HEK293 (cell line): ENCODE results near the gene KCNS3.

ENCODE experiments used
- CTCF ChIA-PET: fragments of 350-600 bp; formaldehyde crosslinking; extraction: SDS; loops from one replicate; lab custom pipeline; 2021; ENCODE audit warnings: antibody characterized with exemption; lab: Yijun Ruan, JAX
- POLR2A ChIA-PET: fragments of 300-600 bp; formaldehyde crosslinking; extraction: SDS; loops from one replicate; lab custom pipeline; 2020; ENCODE audit warnings: antibody characterized with exemption, inconsistent platforms; lab: Yijun Ruan, JAX
- H3K27ac ChIP-seq: fragments of 200-500 bp; sonication (Bioruptor generic); 2 replicates; pipeline ENCODE4 v1.5.1; 2014; ENCODE audit warnings: low read depth, low read length, control low read depth, inconsistent platforms; ENCODE audit errors: extremely low read depth
- H3K36me3 ChIP-seq, 2 experiments: fragments of 200-500 bp in 1 of 2; sonication (Bioruptor generic) in 1 of 2; 1 replicate in 1 of 2; 2 replicates in 1 of 2; pipeline ENCODE4 v1.5.1; 2014 to 2017; ENCODE audit warnings: inconsistent platforms in 2 of 2, low read length in 2 of 2; ENCODE audit not compliant: control insufficient read depth in 2 of 2, insufficient read depth in 1 of 2
- H3K4me1 ChIP-seq: fragments of 200-500 bp; sonication (Bioruptor generic); 2 replicates; pipeline ENCODE4 v1.5.1; 2014; ENCODE audit warnings: mild to moderate bottlenecking, low read length, inconsistent platforms; ENCODE audit not compliant: control insufficient read depth, insufficient read depth
- H3K4me3 ChIP-seq: 2 replicates; pipeline ENCODE4 v1.5.1; 2011; ENCODE audit warnings: low read depth, mild to moderate bottlenecking, control low read depth, low read length, moderate library complexity
- H3K9me3 ChIP-seq: fragments of 200-500 bp; sonication (Bioruptor generic); 2 replicates; pipeline ENCODE4 v1.5.1; 2014; ENCODE audit warnings: low read depth, low read length, inconsistent platforms; ENCODE audit not compliant: control insufficient read depth, insufficient read depth
- CTCF ChIP-seq: fragments of 450-650 bp; formaldehyde crosslinking; IDR thresholded peaks from 2 replicates; pipeline ENCODE4 v1.5.1; 2016; ENCODE audit warnings: missing biosample characterization, missing genetic modification characterization
- GFI1B ChIP-seq: fragments of 450-650 bp; formaldehyde crosslinking; IDR thresholded peaks from 2 replicates; pipeline ENCODE4 v1.5.1; 2016; ENCODE audit warnings: missing biosample characterization, missing genetic modification characterization
- GLI4 ChIP-seq: fragments of 450-650 bp; formaldehyde crosslinking; IDR thresholded peaks from 2 replicates; pipeline ENCODE4 v1.5.1; 2016; ENCODE audit warnings: missing biosample characterization, missing genetic modification characterization
- HOXA7 ChIP-seq: sonication (generic); formaldehyde crosslinking; IDR thresholded peaks from 2 replicates; pipeline ENCODE4 v1.8.1; 2022; ENCODE audit warnings: missing genetic modification reagents, borderline replicate concordance
- HOXC10 ChIP-seq: sonication (generic); formaldehyde crosslinking; IDR thresholded peaks from 2 replicates; pipeline ENCODE4 v1.8.1; 2023; ENCODE audit warnings: mild to moderate bottlenecking, missing genetic modification reagents
- KLF9 ChIP-seq: fragments of 450-650 bp; formaldehyde crosslinking; IDR thresholded peaks from 2 replicates; pipeline ENCODE4 v1.5.1; 2016; ENCODE audit warnings: missing biosample characterization, missing genetic modification characterization, low read depth
- MEIS1 ChIP-seq: sonication (generic); formaldehyde crosslinking; IDR thresholded peaks from 2 replicates; pipeline ENCODE4 v1.8.1; 2022; ENCODE audit warnings: missing genetic modification reagents, mild to moderate bottlenecking, borderline replicate concordance
- PRDM1 ChIP-seq: fragments of 450-650 bp; formaldehyde crosslinking; IDR thresholded peaks from 2 replicates; pipeline ENCODE4; 2016; ENCODE audit warnings: missing biosample characterization, missing genetic modification characterization
- ZNF221 ChIP-seq: fragments of 450-650 bp; formaldehyde crosslinking; IDR thresholded peaks from 2 replicates; pipeline ENCODE4 v1.5.1; 2017; ENCODE audit warnings: missing biosample characterization, missing genetic modification characterization, borderline replicate concordance
- ZNF24 ChIP-seq: fragments of 450-650 bp; formaldehyde crosslinking; IDR thresholded peaks from 2 replicates; pipeline ENCODE4 v1.5.1; 2016; ENCODE audit warnings: missing biosample characterization, missing genetic modification characterization
- ZNF274 ChIP-seq, 2 experiments: fragments of 200-500 bp in 1 of 2; fragments of 450-650 bp in 1 of 2; sonication (Bioruptor generic) in 1 of 2; formaldehyde crosslinking in 1 of 2; IDR thresholded peaks; 2 replicates each; pipeline versions ENCODE4 v1.5.1 to v1.6.1; 2014 to 2016; ENCODE audit warnings: borderline replicate concordance in 1 of 2, inconsistent platforms in 1 of 2, low read length in 1 of 2, missing biosample characterization in 1 of 2, missing genetic modification characterization in 1 of 2
- ZNF302 ChIP-seq: fragments of 450-650 bp; formaldehyde crosslinking; IDR thresholded peaks from 2 replicates; pipeline ENCODE4 v1.5.1; 2016; ENCODE audit warnings: missing biosample characterization, missing genetic modification characterization, low read depth
- ZNF335 ChIP-seq: fragments of 450-650 bp; formaldehyde crosslinking; conservative IDR thresholded peaks from 2 replicates; pipeline ENCODE4 v1.5.1; 2016; ENCODE audit warnings: missing biosample characterization, missing genetic modification characterization
- ZNF362 ChIP-seq: fragments of 450-650 bp; formaldehyde crosslinking; IDR thresholded peaks from 2 replicates; pipeline ENCODE4 v1.5.1; 2016; ENCODE audit warnings: missing biosample characterization, missing genetic modification characterization
- ZNF366 ChIP-seq: fragments of 450-650 bp; formaldehyde crosslinking; conservative IDR thresholded peaks from 2 replicates; pipeline ENCODE4 v1.5.1; 2016; ENCODE audit warnings: missing biosample characterization, missing genetic modification characterization
- ZNF449 ChIP-seq: fragments of 450-650 bp; formaldehyde crosslinking; IDR thresholded peaks from 2 replicates; pipeline ENCODE4 v1.5.1; 2017; ENCODE audit warnings: missing biosample characterization, mild to moderate bottlenecking, missing genetic modification characterization, moderate library complexity
- ZNF473 ChIP-seq: fragments of 450-650 bp; formaldehyde crosslinking; IDR thresholded peaks from 2 replicates; pipeline ENCODE4 v1.5.1; 2017; ENCODE audit warnings: missing biosample characterization, missing genetic modification characterization
- ZNF544 ChIP-seq: fragments of 450-650 bp; formaldehyde crosslinking; IDR thresholded peaks from 2 replicates; pipeline ENCODE4 v1.5.0; 2017; ENCODE audit warnings: missing biosample characterization, missing genetic modification characterization
- ZNF621 ChIP-seq: fragments of 450-650 bp; formaldehyde crosslinking; IDR thresholded peaks from 2 replicates; pipeline ENCODE4 v1.5.1; 2017; ENCODE audit warnings: missing biosample characterization, missing genetic modification characterization
- ZNF658 ChIP-seq: fragments of 450-650 bp; formaldehyde crosslinking; IDR thresholded peaks from 2 replicates; pipeline ENCODE4; 2016; ENCODE audit warnings: missing biosample characterization, missing genetic modification characterization
- ZNF76 ChIP-seq: fragments of 450-650 bp; formaldehyde crosslinking; IDR thresholded peaks from 2 replicates; pipeline ENCODE4; 2016; ENCODE audit warnings: low read depth, missing biosample characterization, missing genetic modification characterization, borderline replicate concordance
- ZSCAN30 ChIP-seq: fragments of 450-650 bp; IDR thresholded peaks from 2 replicates; pipeline ENCODE4 v1.5.1; 2018; ENCODE audit warnings: missing biosample characterization, mild to moderate bottlenecking, missing genetic modification characterization, moderate library complexity
- TF ChIP-seq, protein P1 (sequence below): fragments of 450-650 bp; formaldehyde crosslinking; IDR thresholded peaks from 2 replicates; pipeline ENCODE4 v1.5.1; 2017; ENCODE audit warnings: missing biosample characterization, missing genetic modification characterization
- TF ChIP-seq, protein P2 (sequence below): fragments of 450-650 bp; formaldehyde crosslinking; IDR thresholded peaks from 2 replicates; pipeline ENCODE4 v1.5.1; 2016; ENCODE audit warnings: missing biosample characterization, missing genetic modification characterization, borderline replicate concordance

The KCNS3 gene

GRCh38 chr2:17894556-17894955 is 16.1 kb downstream of the KCNS3 start (continued):
- TF ChIP-seq ZNF449 (no peak), ZNF544 (no peak), ZNF473 (tag by site-specific recombination) (no peak), ZNF621 (tag by site-specific recombination) (no peak), MEIS1 (CRISPR knock-in tag) (no peak), ZNF24 (no peak), ZNF362 (no peak), ZNF274 (IDR thresholded peaks at IDR 0.05; ENCODE audit: low read length) (no peak), ZNF274 (tag by site-specific recombination; IDR thresholded peaks at IDR 0.05; ENCODE audit: borderline replicate concordance) (no peak)

- ChIA-PET POLR2A (no interaction called here), CTCF (no interaction called here)
- Histone ChIP-seq H3K4me3 (no peak overlapping the region), H3K36me3 (no peaks in the 10 kb centered on the region), H3K4me1 (peaks cover 4% of the 10 kb centered on the region; the same call in 1 of the 2 replicates), H3K27ac (no peak overlapping the region), H3K9me3 (no peaks in the 10 kb centered on the region)
- TF ChIP-seq, protein P1, sequence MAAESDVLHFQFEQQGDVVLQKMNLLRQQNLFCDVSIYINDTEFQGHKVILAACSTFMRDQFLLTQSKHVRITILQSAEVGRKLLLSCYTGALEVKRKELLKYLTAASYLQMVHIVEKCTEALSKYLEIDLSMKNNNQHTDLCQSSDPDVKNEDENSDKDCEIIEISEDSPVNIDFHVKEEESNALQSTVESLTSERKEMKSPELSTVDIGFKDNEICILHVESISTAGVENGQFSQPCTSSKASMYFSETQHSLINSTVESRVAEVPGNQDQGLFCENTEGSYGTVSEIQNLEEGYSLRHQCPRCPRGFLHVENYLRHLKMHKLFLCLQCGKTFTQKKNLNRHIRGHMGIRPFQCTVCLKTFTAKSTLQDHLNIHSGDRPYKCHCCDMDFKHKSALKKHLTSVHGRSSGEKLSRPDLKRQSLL (tag by site-specific recombination) = no peak
- TF ChIP-seq ZNF544 (no peak), CTCF (tag by site-specific recombination) (no peak), ZNF366 (tag by site-specific recombination) (no peak), ZSCAN30 (no peak), ZNF221 (tag by site-specific recombination) (no peak), PRDM1 (tag by site-specific recombination) (no peak), ZNF658 (tag by site-specific recombination) (no peak), GFI1B (tag by site-specific recombination) (no peak), ZNF302 (tag by site-specific recombination) (no peak), ZNF76 (tag by site-specific recombination) (no peak), KLF9 (no peak), HOXC10 (CRISPR knock-in tag) (no peak), GLI4 (no peak), HOXA7 (CRISPR knock-in tag) (no peak), ZNF335 (tag by site-specific recombination) (no peak)
- TF ChIP-seq, protein P2, sequence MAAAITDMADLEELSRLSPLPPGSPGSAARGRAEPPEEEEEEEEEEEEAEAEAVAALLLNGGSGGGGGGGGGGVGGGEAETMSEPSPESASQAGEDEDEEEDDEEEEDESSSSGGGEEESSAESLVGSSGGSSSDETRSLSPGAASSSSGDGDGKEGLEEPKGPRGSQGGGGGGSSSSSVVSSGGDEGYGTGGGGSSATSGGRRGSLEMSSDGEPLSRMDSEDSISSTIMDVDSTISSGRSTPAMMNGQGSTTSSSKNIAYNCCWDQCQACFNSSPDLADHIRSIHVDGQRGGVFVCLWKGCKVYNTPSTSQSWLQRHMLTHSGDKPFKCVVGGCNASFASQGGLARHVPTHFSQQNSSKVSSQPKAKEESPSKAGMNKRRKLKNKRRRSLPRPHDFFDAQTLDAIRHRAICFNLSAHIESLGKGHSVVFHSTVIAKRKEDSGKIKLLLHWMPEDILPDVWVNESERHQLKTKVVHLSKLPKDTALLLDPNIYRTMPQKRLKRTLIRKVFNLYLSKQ = no peak
Measured at GRCh38 chr2:17899871-17900270, 21.4 kb downstream of the KCNS3 start.
